Right lobe of liver (tissue), 6 donors: ENCODE data around the gene CAMKMT. TPM values are rescaled to one million over a fixed set of nuclear protein-coding genes. Genes with fewer than 3 reads are reported as not detected.

Experiments used
- ATAC-seq, 4 donors: fragments of 200-7000 bp; cut with Tn5 transposase; one replicate each; pipeline ENCODE4 v1.9.1; 2020; ENCODE audit warnings: mild to moderate bottlenecking in 4 of 4, moderate library complexity in 4 of 4
- DNase-seq, 3 donors: peaks; one replicate each; pipeline ENCODE4 v3.0.0-alpha.2; 2020
- H3K27ac ChIP-seq, 3 donors: fragments of 200-600 bp; one replicate each; pipeline ENCODE4 v1.8.0; 2022
- H3K27me3 ChIP-seq, 2 donors: fragments of 200-600 bp; one replicate each; pipeline ENCODE4 v1.8.0; 2022
- H3K36me3 ChIP-seq, 4 donors: fragments of 200-600 bp; sonication (generic) in 1 of 4; one replicate each; pipeline versions ENCODE4 v1.5.1 to v1.8.0; 2017 to 2022; ENCODE audit warnings: control low read depth in 1 of 4
- H3K4me1 ChIP-seq, 4 donors: fragments of 200-600 bp; sonication (generic) in 1 of 4; one replicate each; pipeline versions ENCODE4 v1.5.1 to v1.8.0; 2017 to 2022; ENCODE audit warnings: control low read depth in 1 of 4
- H3K4me3 ChIP-seq, 3 donors: fragments of 200-600 bp; one replicate each; pipeline ENCODE4 v1.8.0; 2022
- H3K9me3 ChIP-seq, 4 donors: fragments of 200-600 bp; sonication (generic) in 1 of 4; one replicate each; pipeline versions ENCODE4 v1.5.1 to v1.8.0; 2017 to 2022; ENCODE audit warnings: control low read depth in 1 of 4
- POLR2A ChIP-seq: fragments of 450-650 bp; IDR thresholded peaks from one replicate; pipeline ENCODE4 v1.6.1; 2017; ENCODE audit warnings: antibody characterized with exemption, mild to moderate bottlenecking
- WGBS: methylation state at CpG from one replicate; pipeline ENCODE4 v1.1.6; 2018; ENCODE audit warnings: low coverage, low lambda C conversion rate; ENCODE audit not compliant: insufficient coverage; ENCODE audit errors: missing lambda C conversion rate; 5-methylcytosine and 5-hydroxymethylcytosine counted together
- intact Hi-C, 2 donors: fragments of 100-400 bp; cut with DNase I; formaldehyde crosslinking; loops; one replicate each; pipeline versions ENCODE4 v1.11.2 to v1.14.1; 2022
- total RNA-seq, 6 experiments: library from RNA; depleted of rRNA in 2 of 6; stranded (reverse); fragments of >200 nt in 2 of 6; fragmentation: NEBNext Ultra II Directional in 3 of 6; extraction: Animal tissue kit (Norgen Biotek cat#: 25700) in 3 of 6; gene quantifications; one replicate each; pipeline versions ENCODE4 v1.1.0 to v1.2.4, GENCODE V29; 2016 to 2023
- TF ChIP-seq, protein P1 (sequence below), 4 donors: fragments of 200-600 bp in 3 of 4; fragments of 450-650 bp in 1 of 4; IDR thresholded peaks; one replicate each; pipeline versions ENCODE4 v1.5.1 to v1.8.0; 2016 to 2022; ENCODE audit warnings: antibody characterized with exemption in 4 of 4, mild to moderate bottlenecking in 2 of 4
- donor health status: DM: no; HTN: yes; CAD: no.
- donor health status: DM: no; HTN: no; CAD: no.
- donor health status: DM: no; HTN: no; CAD: no.
- donor health status: DM: no; HTN: yes; CAD: no.
- donor health status: DM: no; HTN: yes; CAD: no.

The CAMKMT gene
- total RNA-seq, 6 experiments from 2014 or later: 2.0 to 7.4 (median 5.2) TPM

DNA sequence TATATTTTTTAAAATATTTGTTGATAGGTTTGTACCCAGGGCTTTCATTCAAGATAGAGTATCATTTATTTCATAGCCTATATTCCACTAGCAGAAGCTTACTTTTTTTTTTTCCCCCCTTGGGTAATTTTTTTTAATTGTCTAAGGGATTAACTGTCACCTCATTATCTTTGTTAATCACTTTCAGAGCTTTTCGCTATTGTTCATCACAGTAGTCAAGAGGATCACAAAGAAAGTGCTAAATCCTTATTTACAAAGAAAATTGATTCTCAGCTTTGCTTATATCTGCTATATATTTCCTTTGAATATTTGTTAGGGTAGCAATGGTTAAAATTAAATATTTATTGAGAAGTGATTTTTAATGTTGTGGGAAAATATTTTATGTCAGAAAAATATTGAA, 59.0 kb downstream of the CAMKMT start:
- Histone ChIP-seq H3K27me3 (no peaks in the 10 kb centered on the region), H3K27ac (no peak overlapping the region), H3K4me3 (no peak overlapping the region), H3K36me3 (no peaks in the 10 kb centered on the region), H3K4me1 (no peaks in the 10 kb centered on the region), H3K9me3 (no peaks in the 10 kb centered on the region)
- ATAC-seq (no peak), DNase-seq (no peak)
- WGBS: 90% methylated on average over 1 of the region's 1 CpG
- TF ChIP-seq, protein P1, sequence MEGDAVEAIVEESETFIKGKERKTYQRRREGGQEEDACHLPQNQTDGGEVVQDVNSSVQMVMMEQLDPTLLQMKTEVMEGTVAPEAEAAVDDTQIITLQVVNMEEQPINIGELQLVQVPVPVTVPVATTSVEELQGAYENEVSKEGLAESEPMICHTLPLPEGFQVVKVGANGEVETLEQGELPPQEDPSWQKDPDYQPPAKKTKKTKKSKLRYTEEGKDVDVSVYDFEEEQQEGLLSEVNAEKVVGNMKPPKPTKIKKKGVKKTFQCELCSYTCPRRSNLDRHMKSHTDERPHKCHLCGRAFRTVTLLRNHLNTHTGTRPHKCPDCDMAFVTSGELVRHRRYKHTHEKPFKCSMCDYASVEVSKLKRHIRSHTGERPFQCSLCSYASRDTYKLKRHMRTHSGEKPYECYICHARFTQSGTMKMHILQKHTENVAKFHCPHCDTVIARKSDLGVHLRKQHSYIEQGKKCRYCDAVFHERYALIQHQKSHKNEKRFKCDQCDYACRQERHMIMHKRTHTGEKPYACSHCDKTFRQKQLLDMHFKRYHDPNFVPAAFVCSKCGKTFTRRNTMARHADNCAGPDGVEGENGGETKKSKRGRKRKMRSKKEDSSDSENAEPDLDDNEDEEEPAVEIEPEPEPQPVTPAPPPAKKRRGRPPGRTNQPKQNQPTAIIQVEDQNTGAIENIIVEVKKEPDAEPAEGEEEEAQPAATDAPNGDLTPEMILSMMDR (IDR thresholded peaks at IDR 0.05): no peak
- TF ChIP-seq POLR2A: no peak
- intact Hi-C loops: no loop called here

DNA sequence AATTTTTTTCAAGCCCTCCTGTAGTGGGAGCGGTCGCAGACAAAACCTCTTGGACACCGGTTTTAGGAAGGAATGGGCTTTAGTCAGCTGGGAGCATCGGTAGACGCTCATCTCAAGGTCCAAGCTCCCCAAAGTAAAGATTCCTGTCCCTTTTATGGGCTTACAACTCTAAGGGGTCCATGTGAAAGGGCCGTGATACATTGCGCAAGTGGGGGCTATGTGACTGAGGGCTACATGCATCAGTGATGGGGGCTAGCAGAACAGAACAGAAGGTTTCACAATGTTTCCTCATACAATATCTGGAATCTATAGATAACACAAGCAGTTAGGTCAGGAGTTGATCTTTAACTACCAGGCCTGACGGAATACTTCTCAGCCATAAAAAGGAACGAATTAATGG, 62.5 kb downstream of the CAMKMT start:
- intact Hi-C loops: no loop called here

DNA sequence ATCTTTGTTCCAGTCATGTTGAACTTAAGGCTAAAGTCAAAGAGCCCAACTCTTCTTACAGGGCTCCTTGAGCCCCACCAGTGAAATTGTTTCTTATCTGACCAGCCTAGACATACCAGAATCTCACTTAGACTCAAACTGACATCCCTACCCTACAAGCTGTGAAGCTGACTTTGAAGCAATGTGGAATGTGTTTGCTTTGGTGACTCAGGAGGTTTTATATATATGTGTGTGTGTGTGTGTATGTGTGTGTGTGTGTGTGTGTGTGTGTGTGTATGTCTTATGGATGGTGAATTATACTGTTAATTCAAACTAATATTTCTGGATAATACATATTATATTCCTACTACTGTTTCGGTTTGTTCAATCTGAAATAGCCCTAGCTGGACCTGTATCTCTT, 67.3 kb downstream of the CAMKMT start:
- intact Hi-C loops: no loop called here
- no peak overlapping the region for H3K27ac ChIP-seq
- H3K4me3 ChIP-seq: no peak overlapping the region
- no peaks in the 10 kb centered on the region for H3K9me3 ChIP-seq
- 100% methylated on average over 1 of the region's 1 CpG for WGBS
- ATAC-seq (no peak), DNase-seq (no peak)
- no peaks in the 10 kb centered on the region for H3K4me1 ChIP-seq
- H3K27me3 ChIP-seq: no peaks in the 10 kb centered on the region
- TF ChIP-seq, protein P1 (IDR thresholded peaks at IDR 0.05): no peak
- TF ChIP-seq POLR2A: no peak
- no peaks in the 10 kb centered on the region for H3K36me3 ChIP-seq

More for the DNA sequence above, 62.5 kb downstream of the CAMKMT start:
- no peaks in the 10 kb centered on the region for H3K4me1 ChIP-seq
- no peaks in the 10 kb centered on the region for H3K9me3 ChIP-seq
- no peak for DNase-seq
- H3K36me3 ChIP-seq: no peaks in the 10 kb centered on the region
- H3K27ac ChIP-seq: no peak overlapping the region
- WGBS: 88% methylated on average over 9 of the region's 9 CpGs
- H3K27me3 ChIP-seq: no peaks in the 10 kb centered on the region
- no peak for TF ChIP-seq POLR2A
- TF ChIP-seq, protein P1 (IDR thresholded peaks at IDR 0.05): no peak
- no peak for ATAC-seq
- H3K4me3 ChIP-seq: no peak overlapping the region

DNA sequence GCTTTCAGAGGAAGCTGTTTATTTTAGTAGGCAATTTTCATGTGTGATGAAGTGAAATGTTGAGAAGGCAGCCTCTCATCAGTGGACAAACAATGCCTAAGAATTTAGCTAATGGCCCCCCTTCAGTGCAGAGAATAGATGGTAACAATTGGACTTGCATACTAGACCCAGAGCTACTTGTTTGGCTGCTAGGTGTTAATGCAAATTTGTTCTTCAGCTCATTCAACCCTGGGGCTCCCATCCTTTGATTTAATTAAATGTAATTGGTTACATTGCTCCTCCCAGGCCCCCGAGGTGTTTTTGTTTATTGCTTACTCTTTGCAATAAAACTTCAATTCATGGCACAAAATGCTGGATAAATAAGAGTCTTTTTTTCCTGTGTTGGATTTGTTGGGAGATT, 68.6 kb downstream of the CAMKMT start:
- Histone ChIP-seq H3K36me3 (no peaks in the 10 kb centered on the region), H3K27me3 (no peaks in the 10 kb centered on the region), H3K4me1 (no peaks in the 10 kb centered on the region), H3K27ac (no peak overlapping the region), H3K9me3 (no peaks in the 10 kb centered on the region), H3K4me3 (no peak overlapping the region)
- intact Hi-C loops: no loop called here
- DNase-seq (no peak), ATAC-seq (no peak)
- WGBS: 85% methylated on average over 1 of the region's 1 CpG
- TF ChIP-seq, protein P1 (IDR thresholded peaks at IDR 0.05): no peak
- TF ChIP-seq POLR2A: no peak

DNA sequence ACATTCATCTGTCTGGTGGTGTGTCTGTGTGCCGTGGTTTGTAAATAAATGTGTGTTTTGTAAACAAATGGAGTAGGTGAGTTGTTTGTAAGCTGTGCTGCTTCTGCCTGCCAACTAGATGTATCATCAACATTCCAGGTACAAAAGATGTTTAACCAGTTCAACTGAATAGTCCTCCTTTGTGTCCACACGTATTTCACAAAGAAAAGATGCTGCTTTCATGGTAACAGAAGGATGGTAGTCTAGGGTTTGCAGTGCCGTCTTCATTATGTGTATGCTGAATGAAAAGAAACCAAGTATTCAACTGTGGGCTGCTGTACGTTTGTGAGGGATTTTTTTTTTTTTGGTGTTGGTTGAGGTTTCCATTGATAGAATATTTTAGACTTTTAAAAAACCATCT, 72.1 kb downstream of the CAMKMT start:
- WGBS: 62% methylated on average over 4 of the region's 4 CpGs
- no peak overlapping the region for H3K27ac ChIP-seq

More for the DNA sequence above, 72.1 kb downstream of the CAMKMT start:
- no peak overlapping the region for H3K4me3 ChIP-seq
- no peaks in the 10 kb centered on the region for H3K36me3 ChIP-seq
- H3K27me3 ChIP-seq: no peaks in the 10 kb centered on the region
- DNase-seq (no peak), ATAC-seq (no peak)
- intact Hi-C loops: no loop called here
- TF ChIP-seq, protein P1 (IDR thresholded peaks at IDR 0.05): no peak
- TF ChIP-seq POLR2A: no peak
- no peaks in the 10 kb centered on the region for H3K9me3 ChIP-seq
- H3K4me1 ChIP-seq: no peaks in the 10 kb centered on the region
